Activated B cell treated with CpG ODN at 0.5 μM for 24 hours (primary cell): Measurements from ENCODE around the gene ITSN1. TPM values are rescaled to one million over a fixed set of nuclear protein-coding genes. Genes with fewer than 3 reads are reported as not detected.
"Not testable (repeated sequence)": the region's sequence is repeated elsewhere in the genome, so short reads cannot be mapped to it uniquely, and the experiment has no call there.

Source experiments
- ATAC-seq: fragments of 200-7000 bp; cut with Tn5 transposase; one replicate; pipeline ENCODE4 v1.10.0; 2021; ENCODE audit warnings: low read depth, mild to moderate bottlenecking, moderate library complexity
- CTCF ChIA-PET: fragments of 350-600 bp; sonication (Branson Sonifier 250); formaldehyde crosslinking; loops from one replicate; lab custom pipeline; 2021; ENCODE audit warnings: antibody characterized with exemption; lab: Charles Lee
- POLR2A ChIA-PET: fragments of 350-600 bp; sonication (Branson Sonifier 250); formaldehyde crosslinking; loops from one replicate; lab custom pipeline; 2021; ENCODE audit warnings: antibody characterized with exemption; lab: Charles Lee
- DNase-seq: peaks from one replicate; pipeline ENCODE4 v3.0.0; 2022
- H3K27ac Mint-ChIP-seq: one replicate; pipeline ENCODE4 v1.8.0; 2020; ENCODE audit warnings: mixed read lengths
- H3K27me3 Mint-ChIP-seq: one replicate; pipeline ENCODE4 v1.8.0; 2021; ENCODE audit warnings: mixed read lengths
- H3K36me3 Mint-ChIP-seq: one replicate; pipeline ENCODE4 v1.8.0; 2021; ENCODE audit warnings: low read depth, mixed read lengths
- H3K4me1 Mint-ChIP-seq: one replicate; pipeline ENCODE4 v1.8.0; 2021; ENCODE audit warnings: mixed read lengths
- H3K4me3 Mint-ChIP-seq: one replicate; pipeline ENCODE4 v1.8.0; 2020; ENCODE audit warnings: mild to moderate bottlenecking, mixed read lengths
- H3K9me3 Mint-ChIP-seq: one replicate; pipeline ENCODE4 v1.8.0; 2020; ENCODE audit warnings: mixed read lengths
- CTCF ChIP-seq: fragments of 200-600 bp; IDR thresholded peaks from one replicate; pipeline ENCODE4 v1.8.0; 2022; ENCODE audit warnings: antibody characterized with exemption, mild to moderate bottlenecking
- intact Hi-C: fragments of 100-400 bp; cut with micrococcal nuclease; formaldehyde crosslinking; loops from one replicate; pipeline ENCODE4 v1.15.1; 2024
- total RNA-seq: library from RNA; stranded (reverse); gene quantifications from 2 replicates; pipeline ENCODE4 v1.2.3, GENCODE V29; 2022

Gene ITSN1
- total RNA-seq, 1 donor from 2014 or later: 2.9 TPM

- H3K9me3 Mint-ChIP-seq: no peaks in the 10 kb centered on the region
- H3K4me1 Mint-ChIP-seq: no peaks in the 10 kb centered on the region
- H3K27ac Mint-ChIP-seq: no peak overlapping the region
- TF ChIP-seq CTCF: no peak
- ChIA-PET POLR2A (no interaction called here), CTCF (no interaction called here)
- DNase-seq (no peak), ATAC-seq (no peak)
- no peaks in the 10 kb centered on the region for H3K36me3 Mint-ChIP-seq
- intact Hi-C loops: no loop called here
- no peak overlapping the region for H3K4me3 Mint-ChIP-seq
- peaks cover 7% of the 10 kb centered on the region for H3K27me3 Mint-ChIP-seq
These were observed 26.3 kb downstream of the ITSN1 start for GRCh38 chr21:33668620-33669019.

GRCh38 chr21:33670076-33670978 lies 28.0 kb downstream of the ITSN1 start:
- ChIA-PET POLR2A (no interaction called here), CTCF (no interaction called here)
- Mint-ChIP-seq H3K4me1 (no peaks in the 10 kb centered on the region), H3K36me3 (no peaks in the 10 kb centered on the region), H3K27me3 (peaks cover 6% of the 10 kb centered on the region), H3K27ac (no peak overlapping the region), H3K9me3 (no peaks in the 10 kb centered on the region), H3K4me3 (no peak overlapping the region)
- TF ChIP-seq CTCF: no peak
- ATAC-seq (no peak), DNase-seq (no peak)
- intact Hi-C loops: no loop called here

GRCh38 chr21:33673473-33673872 lies 31.2 kb downstream of the ITSN1 start:
- intact Hi-C loops: no loop called here
- Mint-ChIP-seq H3K9me3 (no peaks in the 10 kb centered on the region), H3K4me3 (no peak overlapping the region), H3K27ac (no peak overlapping the region), H3K36me3 (no peaks in the 10 kb centered on the region), H3K27me3 (peaks cover 4% of the 10 kb centered on the region), H3K4me1 (no peaks in the 10 kb centered on the region)
- DNase-seq: no peak
- POLR2A ChIA-PET: no interaction called here
- no peak for TF ChIP-seq CTCF
- CTCF ChIA-PET: no interaction called here
- no peak for ATAC-seq

GRCh38 chr21:33674226-33674625 lies 31.9 kb downstream of the ITSN1 start:
- no peak for ATAC-seq
- no peak overlapping the region for H3K4me3 Mint-ChIP-seq
- intact Hi-C loops: no loop called here
- TF ChIP-seq CTCF: no peak
- POLR2A ChIA-PET: no interaction called here
- no peaks in the 10 kb centered on the region for H3K9me3 Mint-ChIP-seq
- no peak overlapping the region for H3K27ac Mint-ChIP-seq
- H3K27me3 Mint-ChIP-seq: peaks cover 2% of the 10 kb centered on the region
- CTCF ChIA-PET: no interaction called here
- H3K36me3 Mint-ChIP-seq: no peaks in the 10 kb centered on the region
- DNase-seq: no peak
- no peaks in the 10 kb centered on the region for H3K4me1 Mint-ChIP-seq

GRCh38 chr21:33676666-33677065 lies 34.4 kb downstream of the ITSN1 start:
- POLR2A ChIA-PET: not testable (repeated sequence)

More at GRCh38 chr21:33676666-33677065, 34.4 kb downstream of the ITSN1 start:
- H3K27ac Mint-ChIP-seq, H3K27me3 Mint-ChIP-seq, H3K4me1 Mint-ChIP-seq, CTCF ChIA-PET, H3K9me3 Mint-ChIP-seq, H3K4me3 Mint-ChIP-seq, DNase-seq, intact Hi-C loops, H3K36me3 Mint-ChIP-seq, ATAC-seq: not testable (repeated sequence)
